ENCODE measurements around the gene KIAA1958. TPM values are rescaled to one million over a fixed set of nuclear protein-coding genes. Genes with fewer than 3 reads are reported as not detected.

The KIAA1958 gene
- total and polyA plus RNA-seq, 10 of the 15 experiments (the other 5 are each of a cell fraction or from before 2014, with no cell fraction given) = 0.53 to 8.7 (median 4.0) TPM

- H4K20me1 ChIP-seq (ENCODE audit: control insufficient read depth, insufficient read depth) = 0 out of 2 replicates have a peak, but pooled peaks cover 3% of the 10 kb centered on the region
- POLR2A ChIA-PET = interaction anchor here (0.6 kb wide), 3 partner anchors 13 to 638 kb away, joined by 3 to 6 read pairs (median 6); no protein-coding TSS in a partner anchor
- no peak for ATAC-seq
Observed at GRCh38 chr9:112548051-112548440, 61.4 kb downstream of the KIAA1958 start.

GRCh38 chr9:112548836-112549595, 62.4 kb downstream of the KIAA1958 start:
- ATAC-seq (no peak), FAIRE-seq (no peak), DNase-seq (ENCODE audit: low read depth, low spot score) (no peak)
- no peak overlapping the region for H3K27ac ChIP-seq (ENCODE audit: control insufficient read depth, insufficient read depth)
- no TSS peak for BruUV-seq (replicated peaks)
- H3K4me2 ChIP-seq (ENCODE audit: control insufficient read depth, insufficient read depth) = no peak overlapping the region
- H2AFZ ChIP-seq (ENCODE audit: control insufficient read depth, low read depth, low read length) = no peak overlapping the region
- ChIA-PET RAD21 (ENCODE audit: unreplicated experiment) (no interaction called here), SMC1A (ENCODE audit: uncharacterized antibody, unreplicated experiment) (no interaction called here), POLR2A (no interaction called here), CTCF (interaction anchor here (0.9 to 1.2 kb wide), 3 partner anchors 15 to 98 kb away, joined by 3 to 4 read pairs (median 3); no protein-coding TSS in a partner anchor)
- no peak overlapping the region for H3K4me3 ChIP-seq
- no peaks in the 10 kb centered on the region for H3K27me3 ChIP-seq (replicated peaks in 1 of 2; ENCODE audit: control insufficient read depth in 2 of 2, insufficient read depth in 2 of 2, low read length in 1 of 2)
- no peaks in the 10 kb centered on the region; the same call in 1 of the 3 replicates for H3K9me3 ChIP-seq (replicated peaks; ENCODE audit: control insufficient read depth, insufficient read depth, low read length)
- no peaks in the 10 kb centered on the region for H3K4me1 ChIP-seq (ENCODE audit: control insufficient read depth, insufficient read depth, low read length)
- in situ Hi-C loops (cut with MboI) (no loop called here), intact Hi-C loops (cut with micrococcal nuclease; ENCODE audit: unreplicated experiment) (loop anchor here (5.0 kb wide), 1 partner anchor 62 kb away; the partner anchor contains the start of gene KIAA1958)
- WGBS (ENCODE audit: insufficient coverage, insufficient replicate concordance, low lambda C conversion rate, missing lambda C conversion rate) = 98% methylated on average over 4 of the region's 4 CpGs
- H3K79me2 ChIP-seq (ENCODE audit: control insufficient read depth, insufficient read depth, low read length) = no peaks in the 10 kb centered on the region; the same call in 1 of the 2 replicates
- H3K9ac ChIP-seq (ENCODE audit: control insufficient read depth, insufficient read depth, low read length) = no peak overlapping the region
- no peaks in the 10 kb centered on the region for H3K36me3 ChIP-seq (ENCODE audit: control insufficient read depth in 2 of 2, insufficient read depth in 2 of 2, low read length in 1 of 2)
- 0 out of 2 replicates have a peak, but pooled peaks cover 3% of the 10 kb centered on the region for H4K20me1 ChIP-seq (ENCODE audit: control insufficient read depth, insufficient read depth)
- TF ChIP-seq BRCA1 (IDR thresholded peaks at IDR 0.05; ENCODE audit: low read depth, low read length) (no peak), CUX1 (IDR thresholded peaks at IDR 0.05; ENCODE audit: insufficient replicate concordance, low read depth, low read length) (no peak), HDAC2 (IDR thresholded peaks at IDR 0.05) (no peak), RBBP5 (conservative IDR thresholded peaks at IDR 0.05) (no peak), NFYB (IDR thresholded peaks at IDR 0.05; ENCODE audit: insufficient read depth, low read depth, low read length) (no peak), BMI1 (IDR thresholded peaks at IDR 0.05; ENCODE audit: borderline replicate concordance) (no peak), BCL3 (IDR thresholded peaks at IDR 0.05; ENCODE audit: borderline replicate concordance, insufficient read depth, low read depth, low read length, poor library complexity, severe bottlenecking) (no peak)

More at GRCh38 chr9:112548051-112548440, 61.4 kb downstream of the KIAA1958 start:
- Histone ChIP-seq H3K4me2 (ENCODE audit: control insufficient read depth, insufficient read depth) (no peak overlapping the region), H3K4me1 (ENCODE audit: control insufficient read depth, insufficient read depth, low read length) (no peaks in the 10 kb centered on the region), H3K36me3 (ENCODE audit: control insufficient read depth in 2 of 2, insufficient read depth in 2 of 2, low read length in 1 of 2) (no peaks in the 10 kb centered on the region), H3K79me2 (ENCODE audit: control insufficient read depth, insufficient read depth, low read length) (no peaks in the 10 kb centered on the region; the same call in 1 of the 2 replicates), H3K9ac (ENCODE audit: control insufficient read depth, insufficient read depth, low read length) (no peak overlapping the region), H3K9me3 (replicated peaks; ENCODE audit: control insufficient read depth, insufficient read depth, low read length) (no peaks in the 10 kb centered on the region; the same call in 1 of the 3 replicates), H3K4me3 (no peak overlapping the region), H3K27ac (ENCODE audit: control insufficient read depth, insufficient read depth) (no peak overlapping the region), H2AFZ (ENCODE audit: control insufficient read depth, low read depth, low read length) (no peak overlapping the region), H3K27me3 (replicated peaks in 1 of 2; ENCODE audit: control insufficient read depth in 2 of 2, insufficient read depth in 2 of 2, low read length in 1 of 2) (no peaks in the 10 kb centered on the region)
- FAIRE-seq (no peak), DNase-seq (ENCODE audit: low read depth, low spot score) (no peak)
- ChIA-PET SMC1A (ENCODE audit: uncharacterized antibody, unreplicated experiment) (no interaction called here), RAD21 (ENCODE audit: unreplicated experiment) (no interaction called here), CTCF (interaction anchor here (0.6 to 0.9 kb wide), 2 partner anchors 97 to 327 kb away, joined by 3 read pairs; no protein-coding TSS in a partner anchor)
- WGBS (ENCODE audit: insufficient coverage, insufficient replicate concordance, low lambda C conversion rate, missing lambda C conversion rate) = 96% methylated on average over 4 of the region's 4 CpGs
- intact Hi-C loops (cut with micrococcal nuclease; ENCODE audit: unreplicated experiment) = loop anchor here (5.0 kb wide), 1 partner anchor 61 kb away; the partner anchor contains the start of gene KIAA1958
- TF ChIP-seq NR2C2 (IDR thresholded peaks at IDR 0.05; ENCODE audit: borderline replicate concordance, control insufficient read depth, insufficient read length, low read depth) = no peak
- TF ChIP-seq FOXM1 (IDR thresholded peaks at IDR 0.05; ENCODE audit: low read depth, low read length) = no peak
- in situ Hi-C loops (cut with MboI) = no loop called here
- BruUV-seq (replicated peaks) = no TSS peak

Measured in GM12878 (cell line).